GM21717 (cell line): Measurements from ENCODE around the gene ACTR6.
"Not testable (repeated sequence)": the region's sequence is repeated elsewhere in the genome, so short reads cannot be mapped to it uniquely, and the experiment has no call there.

ENCODE experiments used
- ATAC-seq: cut with Tn5 transposase; IDR thresholded peaks from one replicate; pipeline ENCODE4 v1.9.1; 2021; ENCODE audit warnings: mild to moderate bottlenecking, moderate library complexity; ENCODE audit not compliant: unreplicated experiment

The ACTR6 gene

GRCh38 chr12:100219328-100220109 lies 18.9 kb downstream of the ACTR6 start:
- no peak for ATAC-seq

DNA sequence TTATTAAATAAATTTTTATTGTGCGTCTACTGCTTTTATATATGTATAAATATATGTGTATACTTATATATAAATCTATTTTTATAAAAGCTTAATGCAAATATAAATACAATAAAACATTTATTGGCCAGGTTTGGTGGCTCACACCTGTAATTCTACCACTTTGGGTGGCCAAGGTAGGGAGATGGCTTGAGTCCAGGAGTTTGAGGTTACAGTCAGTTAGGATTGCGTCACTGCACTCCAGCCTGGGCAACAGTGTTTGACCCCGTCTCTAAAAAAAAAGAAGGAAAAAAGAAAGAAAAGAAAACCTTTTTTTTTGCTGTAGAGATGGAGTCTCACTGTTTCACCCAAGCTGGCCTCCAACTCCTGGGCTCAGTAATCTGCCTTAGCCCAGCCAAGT lies 20.9 kb downstream of the ACTR6 start:
- no peak for ATAC-seq

- ATAC-seq, result not testable (repeated sequence)
Measured at GRCh38 chr12:100222173-100222572, 21.6 kb downstream of the ACTR6 start.

DNA sequence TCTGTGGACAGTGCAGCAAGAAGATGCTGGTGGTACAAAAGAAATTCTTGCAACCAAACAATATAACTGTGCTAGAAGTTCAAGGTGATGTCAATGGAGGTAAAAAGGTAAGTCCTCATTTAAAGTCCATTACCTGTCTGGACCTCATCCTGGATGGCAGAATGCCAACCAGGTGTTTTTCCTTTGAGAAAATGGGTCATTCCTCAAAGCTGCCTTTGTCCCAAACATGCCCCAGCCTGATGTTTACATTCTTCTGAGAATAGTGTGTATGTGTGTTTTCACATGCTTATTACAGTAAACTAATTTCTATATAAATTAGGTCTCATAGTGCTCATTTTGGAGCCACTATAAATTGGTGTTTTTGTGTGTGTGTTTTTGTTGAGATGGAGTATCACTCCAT lies 24.9 kb downstream of the ACTR6 start:
- no peak for ATAC-seq

GRCh38 chr12:100229036-100229635 lies 28.5 kb downstream of the ACTR6 start:
- no peak for ATAC-seq

- ATAC-seq, result no peak
Measured at GRCh38 chr12:100229876-100230275, 29.3 kb downstream of the ACTR6 start.

GRCh38 chr12:100231873-100232272 lies 31.3 kb downstream of the ACTR6 start:
- not testable (repeated sequence) for ATAC-seq

DNA sequence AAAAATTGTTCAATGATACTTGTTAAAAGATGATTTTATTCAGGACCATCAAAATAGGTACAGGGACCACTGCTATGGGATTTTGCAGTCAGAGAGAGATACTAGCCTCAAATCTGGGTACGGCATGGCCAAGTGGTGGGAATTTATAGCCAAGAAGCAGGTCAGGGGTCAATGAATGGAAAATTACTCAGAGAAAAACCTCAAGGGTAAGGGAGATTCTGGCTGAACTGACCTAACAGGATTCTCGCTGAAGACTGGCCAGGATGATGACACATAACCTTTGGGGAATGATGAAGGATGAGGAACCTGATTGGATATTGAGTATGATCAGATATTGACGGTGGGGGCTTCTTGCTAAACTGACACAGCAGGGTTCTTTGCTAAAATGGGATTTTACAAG lies 33.6 kb downstream of the ACTR6 start:
- ATAC-seq, result no peak

DNA sequence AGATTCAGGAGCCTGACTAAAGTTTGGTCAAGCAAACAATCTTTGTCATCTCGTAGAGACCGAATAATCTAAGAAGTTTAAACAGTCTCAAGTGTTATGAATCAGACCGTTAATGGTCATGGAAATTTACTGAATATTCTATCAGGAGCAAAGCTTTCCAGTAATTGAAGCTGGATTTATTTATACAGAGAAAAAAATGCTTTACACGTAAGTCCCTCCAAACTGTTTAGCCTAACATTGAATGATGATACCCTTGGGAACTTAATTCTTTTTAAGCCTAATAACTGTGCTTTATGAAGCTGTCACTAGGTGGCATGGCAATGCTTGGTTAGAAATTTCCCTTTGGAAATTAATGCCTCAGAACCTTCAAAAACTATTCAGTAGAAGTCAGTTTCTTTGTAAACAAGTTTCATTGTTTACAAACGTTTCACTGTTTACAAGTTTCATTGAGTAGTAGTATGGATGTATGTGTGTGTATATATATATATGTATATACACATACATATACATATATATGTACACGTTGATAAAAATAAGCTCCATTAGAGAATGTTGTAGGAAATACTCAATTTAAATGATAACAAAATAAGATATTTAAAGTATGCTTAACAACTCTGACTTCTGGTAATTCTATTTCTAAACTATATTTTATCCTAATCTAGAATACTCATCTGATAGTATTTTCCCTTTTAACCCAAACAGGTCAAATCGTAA lies 34.1 kb downstream of the ACTR6 start:
- no peak for ATAC-seq

DNA sequence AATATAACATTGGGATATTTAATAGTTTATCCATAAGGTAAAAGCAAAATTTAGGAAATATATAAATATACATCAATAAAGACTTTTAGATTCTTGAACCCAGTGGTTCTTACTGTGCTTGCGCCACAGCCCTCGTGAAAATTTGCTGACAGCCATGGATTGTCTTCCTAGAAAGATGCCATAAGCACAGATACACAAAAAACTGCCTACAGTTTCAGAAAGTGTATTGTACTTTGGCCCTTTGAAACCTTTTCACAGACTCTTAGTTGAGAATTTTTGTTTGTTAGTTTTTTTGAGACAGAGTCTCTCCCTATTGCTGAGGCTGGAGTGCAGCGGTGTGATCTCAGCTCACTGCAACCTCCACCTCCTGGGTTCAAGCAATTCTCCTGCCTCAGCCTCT lies 38.2 kb downstream of the ACTR6 start:
- no peak for ATAC-seq

- ATAC-seq, result no peak
Measured at GRCh38 chr12:100239589-100239988, 39.0 kb downstream of the ACTR6 start.

- no peak for ATAC-seq
Measured at GRCh38 chr12:100243137-100243536, 42.5 kb downstream of the ACTR6 start.

DNA sequence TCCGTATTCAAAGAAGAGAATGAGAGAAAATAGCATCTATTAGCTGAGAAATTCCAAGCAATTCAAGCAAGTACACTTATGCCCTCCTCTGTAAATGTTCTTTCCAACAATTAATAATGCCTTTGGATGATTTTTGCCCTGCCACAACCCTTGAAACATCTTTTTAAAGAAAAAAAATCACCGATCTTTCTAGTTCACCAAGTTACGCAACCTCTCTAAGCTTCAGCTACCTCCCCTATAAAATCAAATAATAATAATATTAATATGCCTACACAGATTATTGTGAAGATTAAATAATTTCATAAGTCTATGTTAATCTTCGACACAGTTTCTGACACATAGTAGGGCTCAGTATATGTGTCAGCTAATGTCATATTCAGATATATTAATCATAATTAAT lies 47.1 kb downstream of the ACTR6 start:
- ATAC-seq, result no peak

DNA sequence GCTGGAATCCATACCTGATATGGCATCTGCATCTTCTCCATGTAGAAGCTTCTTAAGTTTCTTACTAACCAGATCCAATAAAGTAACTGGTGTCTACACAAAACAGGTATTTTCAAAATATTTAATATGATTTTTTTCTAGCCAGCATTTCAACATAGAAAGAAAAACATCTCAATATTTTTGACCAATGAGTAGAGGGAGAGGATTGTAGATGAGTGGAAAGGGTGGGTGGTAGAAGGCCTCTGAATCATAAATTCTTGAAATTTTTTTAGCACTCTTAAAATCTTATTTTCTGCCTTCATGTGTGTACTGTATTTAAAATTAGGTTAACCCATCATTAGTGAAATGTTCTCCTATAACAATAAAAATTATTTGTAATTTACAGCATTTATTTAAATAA lies 48.3 kb downstream of the ACTR6 start:
- no peak for ATAC-seq

- ATAC-seq, result no peak
Measured at GRCh38 chr12:100249941-100250340, 49.3 kb downstream of the ACTR6 start.

DNA sequence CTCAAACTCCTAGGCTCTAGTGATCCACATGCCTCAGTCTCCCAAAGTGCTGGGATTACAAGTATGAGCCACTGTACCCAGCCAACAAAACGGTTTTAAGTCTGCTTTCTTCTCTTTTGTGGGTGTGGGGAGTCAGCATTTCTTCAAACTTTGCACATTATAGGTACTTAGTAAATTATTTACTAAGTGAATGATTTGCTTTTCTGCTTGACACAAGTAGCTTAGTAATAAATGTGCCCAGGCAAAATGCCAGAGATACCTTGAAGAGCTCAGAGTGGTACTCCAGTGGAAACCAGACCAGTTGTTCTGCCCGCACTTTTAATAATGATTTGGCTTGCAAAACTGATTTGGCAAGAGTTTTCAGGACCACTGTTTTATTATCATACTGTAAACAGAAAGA lies 51.3 kb downstream of the ACTR6 start:
- ATAC-seq, result no peak

GRCh38 chr12:100253437-100253836 lies 52.8 kb downstream of the ACTR6 start:
- ATAC-seq, result no peak

GRCh38 chr12:100254876-100255275 lies 54.3 kb downstream of the ACTR6 start:
- ATAC-seq, result no peak

DNA sequence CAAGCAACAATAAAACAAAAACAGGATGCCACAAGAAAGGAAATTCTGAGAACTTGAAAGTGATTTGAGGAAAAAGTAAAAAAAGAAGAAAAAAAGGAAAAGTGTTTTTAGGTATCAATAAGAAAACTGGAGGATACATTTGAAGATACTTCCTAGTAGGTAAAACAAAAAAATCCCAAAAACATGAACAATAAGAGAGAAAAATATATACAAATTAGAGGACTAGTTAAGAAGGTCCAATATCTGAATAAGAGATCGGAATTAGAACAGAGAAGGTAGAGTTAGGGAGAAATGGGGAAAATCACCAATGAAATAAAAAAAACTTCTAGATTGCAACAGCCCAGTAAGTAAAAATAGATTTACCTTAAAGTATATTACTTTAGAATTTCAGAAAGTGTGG lies 57.5 kb downstream of the ACTR6 start:
- no peak for ATAC-seq

DNA sequence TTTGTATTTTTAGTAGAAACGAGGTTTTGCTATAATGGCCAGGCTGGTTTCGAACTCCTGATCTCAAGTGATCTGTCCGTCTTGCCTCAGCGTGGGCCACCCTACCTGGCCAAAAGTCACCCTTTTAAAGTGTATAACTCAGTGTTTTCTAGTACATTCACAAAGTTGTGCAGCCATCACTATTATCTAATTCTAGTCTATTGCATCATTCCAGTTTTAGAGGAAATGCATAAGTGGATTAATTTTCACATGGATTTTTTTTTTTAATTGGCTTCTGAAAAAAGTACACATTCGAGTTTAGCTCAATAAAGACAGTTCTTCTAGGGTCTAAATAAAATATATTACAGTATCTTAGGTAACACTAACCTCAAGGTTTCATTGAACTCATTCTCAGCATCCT lies 62.5 kb downstream of the ACTR6 start:
- ATAC-seq, result no peak

GRCh38 chr12:100265107-100265506 lies 64.5 kb downstream of the ACTR6 start:
- ATAC-seq, result not testable (repeated sequence)
